HG03432 (cell line): ENCODE measurements around the gene KMT2D.

Source experiments
- ATAC-seq: cut with Tn5 transposase; IDR thresholded peaks from one replicate; pipeline ENCODE4 v1.9.1; 2021; ENCODE audit warnings: mild to moderate bottlenecking, moderate library complexity; ENCODE audit not compliant: unreplicated experiment

KMT2D gene

GRCh38 chr12:49022558-49023178 is 37.9 kb downstream of the KMT2D start:
- no peak for ATAC-seq

DNA sequence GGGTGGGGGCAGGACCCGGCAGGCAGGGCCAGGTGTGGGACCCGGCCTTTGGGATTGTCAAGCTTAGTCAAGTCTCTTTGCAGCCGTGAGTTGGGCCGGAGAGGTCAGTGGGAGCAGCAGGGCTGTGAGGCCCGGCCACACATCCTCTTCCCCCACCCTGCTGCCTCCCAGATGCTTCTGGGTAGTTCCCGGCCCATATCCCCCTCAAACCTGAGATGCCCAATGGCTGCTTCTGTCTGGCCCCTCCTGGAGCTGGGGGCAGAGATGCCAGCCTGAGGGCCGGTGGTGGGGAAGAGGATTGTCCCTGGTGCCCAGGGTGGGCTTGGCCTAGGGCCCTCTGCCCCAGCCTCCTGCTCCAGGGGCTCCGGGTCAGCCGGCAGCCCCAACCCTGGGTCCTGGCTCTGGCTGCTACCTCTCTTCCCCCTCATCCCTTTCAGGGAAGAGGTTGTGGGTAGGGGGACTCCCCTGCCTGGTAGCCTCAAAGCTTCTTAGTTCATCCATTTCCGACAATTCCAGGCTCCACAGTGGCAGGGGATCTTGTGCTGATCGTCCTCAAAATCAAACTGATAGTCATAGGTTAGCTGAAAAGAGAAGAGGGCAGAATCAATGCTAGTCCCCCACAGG is 39.2 kb downstream of the KMT2D start:
- no peak for ATAC-seq

DNA sequence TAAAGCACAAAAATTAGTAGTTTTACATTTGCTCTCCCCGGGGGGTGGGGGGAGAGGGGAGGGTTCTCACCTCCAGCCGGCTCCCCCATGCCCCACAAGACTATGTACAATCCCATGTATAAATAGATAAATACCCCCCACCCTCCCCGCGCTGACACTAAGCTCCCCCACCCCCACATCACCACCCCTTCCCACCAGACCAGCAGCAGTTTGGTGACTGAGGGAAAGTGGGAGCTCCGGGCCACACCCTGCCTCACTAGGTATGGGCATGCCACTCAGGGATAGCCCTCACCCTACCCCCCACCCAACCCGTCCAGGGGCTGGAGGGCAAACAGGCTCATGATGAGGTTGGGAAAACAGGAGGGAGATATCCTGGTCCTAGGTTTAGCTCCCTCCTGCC is 40.2 kb downstream of the KMT2D start:
- ATAC-seq: no peak

DNA sequence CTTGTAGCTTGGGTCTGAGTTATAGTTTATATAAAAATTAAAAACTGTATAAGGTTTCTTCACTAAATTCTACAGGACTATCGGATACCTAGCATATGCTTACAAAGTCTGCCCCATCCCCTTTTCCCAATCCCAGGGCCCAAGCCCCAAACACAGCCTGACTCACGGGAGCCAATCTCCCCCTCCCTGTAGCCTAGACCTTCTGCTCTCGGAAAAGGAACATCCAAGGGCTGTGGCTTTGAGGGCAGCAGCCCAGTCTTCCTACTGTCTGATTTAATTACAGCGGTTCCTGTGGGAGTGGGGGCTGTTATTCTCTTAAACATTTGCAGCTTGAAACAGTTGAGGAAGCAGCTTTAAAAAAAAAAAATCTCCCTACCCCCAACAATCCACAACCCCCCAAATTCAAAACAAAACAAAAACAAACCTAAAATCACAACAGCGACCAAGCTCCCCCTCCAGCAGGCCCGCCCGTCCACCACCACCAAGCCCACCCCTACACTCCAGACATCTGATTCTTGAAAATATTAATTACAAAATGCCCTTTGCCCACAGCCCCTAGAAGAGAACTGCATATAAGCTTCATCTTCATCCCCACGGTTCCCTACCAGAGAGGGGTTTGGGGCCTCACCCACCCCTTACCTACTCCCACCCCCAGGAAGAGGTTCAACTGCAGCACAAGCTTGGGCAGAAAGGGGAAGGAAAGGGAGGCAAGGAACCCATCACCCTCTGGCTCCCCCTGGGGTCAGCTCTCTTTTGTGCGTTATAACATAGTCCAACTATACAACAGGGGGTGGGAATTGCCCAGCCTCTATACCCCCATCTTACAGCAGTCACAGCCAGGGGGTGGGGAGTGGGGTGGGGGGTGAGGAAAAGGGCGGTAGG is 40.9 kb downstream of the KMT2D start:
- ATAC-seq: no peak

DNA sequence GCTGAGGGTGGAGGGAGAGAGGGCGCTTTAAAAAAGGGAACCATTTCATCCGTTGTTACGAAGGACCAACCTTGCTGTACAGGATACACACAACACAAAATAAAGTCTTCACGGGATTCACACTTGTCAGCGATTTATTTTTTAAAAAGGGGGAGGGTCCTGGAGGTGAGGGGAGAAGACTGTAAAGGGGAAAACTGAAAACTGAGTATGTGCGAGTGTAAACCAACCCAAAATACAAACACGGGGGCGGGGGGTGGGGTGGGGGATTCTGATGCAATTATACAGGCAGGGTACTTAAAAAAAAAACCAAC is 41.5 kb downstream of the KMT2D start:
- peak; percentile 18 for ATAC-seq

DNA sequence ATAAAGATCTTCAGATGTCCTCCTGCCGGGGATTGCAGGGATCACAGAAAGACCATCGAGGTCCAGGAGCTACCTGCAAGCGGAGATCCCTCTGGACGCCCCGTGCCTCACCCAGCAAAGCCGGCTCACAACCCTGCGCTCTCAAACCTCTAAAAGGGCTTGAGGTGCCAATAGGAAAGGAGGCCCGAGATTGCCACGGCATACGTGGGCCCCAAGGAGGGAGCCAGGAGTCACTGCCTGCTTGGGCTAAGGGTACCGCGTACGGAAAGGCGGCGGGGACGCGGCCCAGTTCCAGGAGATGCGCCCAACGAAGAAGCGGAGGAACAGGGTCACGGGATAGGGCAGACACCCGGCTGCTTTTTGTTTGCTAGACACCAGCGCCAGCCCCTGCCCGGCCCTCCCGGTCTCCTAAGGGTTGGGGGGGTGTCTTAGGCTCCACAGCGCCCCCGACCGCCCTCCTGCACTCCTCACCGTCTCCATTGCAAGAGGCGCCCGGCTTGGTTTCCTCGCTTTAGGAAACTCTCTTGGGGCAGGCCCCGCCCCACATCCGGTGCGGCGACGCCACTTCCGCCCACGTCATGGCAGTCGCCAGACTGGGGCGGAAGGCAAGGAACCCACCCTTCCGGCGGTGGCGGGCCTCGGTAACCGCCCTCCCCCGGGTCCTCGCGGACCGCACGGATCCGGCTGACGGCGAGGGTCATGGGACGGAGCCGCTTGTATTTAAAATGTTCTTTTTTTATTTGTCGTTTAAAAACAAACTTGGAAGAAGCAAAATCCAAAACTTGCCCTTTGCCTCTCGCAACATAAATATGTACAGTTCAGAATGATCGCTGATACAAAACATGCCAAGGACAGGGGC is 42.1 kb downstream of the KMT2D start, which contains the start of gene PRKAG1:
Gene PRKAG1 (minus strand): TSS at position 516 of the 859 bp plus-strand sequence. CDS start 36 bp downstream, at position 480.
- peak; percentile 90 for ATAC-seq

DNA sequence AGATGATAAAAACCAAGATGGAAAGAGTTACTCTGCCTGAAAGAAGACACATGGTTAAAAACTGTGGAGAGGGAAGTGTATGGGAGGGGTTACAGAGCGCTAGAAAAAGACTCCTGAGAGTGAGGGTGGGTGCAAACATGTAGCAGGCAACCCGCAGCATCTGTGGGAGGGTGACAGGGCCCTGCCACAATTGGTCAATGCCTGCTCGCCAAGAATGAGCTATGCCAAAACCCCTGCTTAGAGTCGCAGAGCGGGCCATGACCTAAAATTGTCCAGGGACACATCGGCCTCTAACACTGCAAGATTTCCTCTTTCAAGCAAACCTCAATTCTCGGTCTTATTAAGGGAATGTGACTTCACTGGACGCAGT is 42.7 kb downstream of the KMT2D start:
- ATAC-seq: peak; percentile 3

- no peak for ATAC-seq
These were observed 45.4 kb downstream of the KMT2D start for GRCh38 chr12:49015196-49015595.

- no peak for ATAC-seq
These were observed 46.0 kb downstream of the KMT2D start for GRCh38 chr12:49014547-49014946.

DNA sequence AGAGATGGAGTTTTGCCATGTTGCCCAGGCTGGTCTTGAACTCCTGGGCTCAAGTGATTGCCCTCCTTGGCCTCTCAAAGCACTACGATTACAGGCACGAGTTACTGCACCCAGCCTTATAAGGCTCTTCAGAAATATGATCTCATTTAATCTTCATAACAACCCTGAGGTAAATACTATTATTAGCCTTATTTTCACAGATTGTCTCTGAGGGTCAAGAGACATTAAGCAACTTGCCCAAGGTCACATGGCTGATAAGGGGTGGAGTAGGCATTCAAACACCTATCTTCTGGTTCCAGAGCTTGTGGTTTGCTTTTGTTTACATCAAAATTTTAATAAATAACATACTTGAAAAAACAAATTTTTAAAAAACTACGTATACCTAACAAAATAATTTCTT is 47.2 kb downstream of the KMT2D start:
- no peak for ATAC-seq

DNA sequence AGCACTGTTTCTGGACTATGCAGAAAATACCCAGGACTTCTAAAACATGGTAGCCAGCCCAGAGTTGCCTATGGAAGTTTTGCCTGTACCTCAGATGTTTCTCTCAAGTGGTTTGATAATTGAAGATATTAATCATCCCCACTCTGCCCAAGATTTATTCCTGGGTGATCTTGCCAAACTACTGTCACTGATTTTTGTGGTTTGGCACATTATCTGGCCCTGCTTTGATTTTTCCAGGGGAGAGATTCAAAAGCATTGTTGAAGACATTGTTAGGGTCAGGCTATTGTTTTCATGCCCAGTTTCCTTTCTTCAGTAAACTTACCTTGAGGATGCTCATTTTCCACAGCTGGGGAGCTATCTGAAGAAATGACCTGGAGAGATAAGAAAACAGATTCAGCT is 47.9 kb downstream of the KMT2D start:
- ATAC-seq: no peak
